ENCODE data around the gene RNF123.
"Not testable (repeated sequence)": the region's sequence is repeated elsewhere in the genome, so short reads cannot be mapped to it uniquely, and the experiment has no call there.

Gene RNF123

DNA sequence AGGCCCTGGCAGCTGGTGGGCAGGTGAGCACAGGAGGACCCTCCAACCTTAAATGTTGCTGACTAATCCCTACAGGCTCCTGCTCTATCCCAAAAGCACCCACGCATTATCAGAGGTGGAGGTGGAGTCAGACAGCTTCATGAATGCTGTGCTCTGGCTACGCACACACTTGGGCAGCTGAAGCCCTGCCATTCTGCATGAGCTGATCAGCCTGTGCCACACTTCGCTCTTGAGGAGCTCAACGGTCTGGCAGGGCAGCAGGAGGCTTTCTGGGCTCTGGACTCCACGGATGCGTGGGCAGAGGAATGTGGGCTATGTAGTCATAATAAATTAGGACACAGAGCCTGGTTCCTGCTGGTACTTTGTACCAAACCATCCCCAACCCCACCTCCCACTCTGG, 6.2 kb upstream of the RNF123 start:
- no peak for DNase-seq

DNA sequence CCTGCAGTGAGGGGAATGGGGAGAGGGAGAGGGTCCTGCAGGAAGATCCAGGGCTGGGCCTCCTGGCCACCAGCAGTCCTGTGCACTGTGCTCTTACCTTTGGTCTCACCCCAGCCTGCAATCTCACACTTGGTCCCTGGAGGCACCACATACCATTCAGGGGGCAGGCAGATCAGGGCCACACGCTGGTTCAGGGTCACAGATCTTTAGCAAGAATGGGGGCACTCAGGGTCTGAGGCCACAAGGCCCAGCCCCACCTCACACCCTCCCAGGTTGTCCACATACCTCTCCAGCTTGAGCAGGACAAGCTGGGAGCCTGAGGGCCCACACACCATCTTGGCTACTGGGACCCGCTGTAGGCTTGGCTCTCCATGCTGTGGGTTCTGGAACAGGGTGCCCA, 4.9 kb upstream of the RNF123 start:
- not testable (repeated sequence) for DNase-seq

DNA sequence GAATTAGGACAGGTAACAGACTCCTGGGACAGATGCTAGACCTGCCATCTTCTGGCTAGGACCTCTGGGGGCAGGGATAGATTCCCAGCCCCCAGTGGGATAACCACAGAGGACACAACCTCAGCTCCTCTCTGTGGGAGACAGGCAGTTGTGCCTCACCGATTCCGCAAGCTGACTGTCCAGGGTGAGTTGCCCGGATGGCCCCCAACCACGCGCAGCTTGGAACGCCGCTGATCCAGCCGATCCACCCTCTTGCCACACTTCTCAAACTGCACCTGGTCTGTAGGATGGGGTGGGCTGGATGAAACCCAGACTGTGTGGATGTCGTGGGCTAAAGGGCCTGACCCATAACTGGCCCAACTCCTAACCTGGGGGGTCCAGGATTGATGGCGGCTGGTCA, 4.3 kb upstream of the RNF123 start:
- DNase-seq = not testable (repeated sequence)

- not testable (repeated sequence) for DNase-seq
Measured at GRCh38 chr3:49685846-49686245, 3.5 kb upstream of the RNF123 start.

DNA sequence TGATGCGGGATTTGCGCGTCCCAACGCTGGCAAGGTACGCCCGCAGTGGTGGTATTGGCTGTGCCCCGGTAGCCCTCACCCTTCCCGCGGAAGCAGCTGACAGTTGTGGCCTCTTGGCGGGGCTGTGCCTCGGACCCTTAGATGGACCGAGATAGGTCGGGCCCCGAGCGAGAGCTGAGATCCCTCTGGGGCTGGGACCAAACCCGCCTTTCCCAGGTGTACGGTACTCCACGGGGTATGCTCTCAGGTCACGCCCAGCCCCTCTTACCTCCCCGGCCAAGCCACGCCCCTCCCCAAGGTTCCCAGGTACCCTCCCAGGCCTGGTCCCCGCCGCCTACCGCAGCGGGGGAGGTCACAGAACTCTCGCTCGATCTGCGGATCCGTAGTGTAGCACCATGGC, 3.0 kb upstream of the RNF123 start:
- DNase-seq = not testable (repeated sequence)

GRCh38 chr3:49686769-49687423, 2.5 kb upstream of the RNF123 start:
- not testable (repeated sequence) for DNase-seq

- not testable (repeated sequence) for DNase-seq
Measured at GRCh38 chr3:49687424-49687795, 1.9 kb upstream of the RNF123 start.

DNA sequence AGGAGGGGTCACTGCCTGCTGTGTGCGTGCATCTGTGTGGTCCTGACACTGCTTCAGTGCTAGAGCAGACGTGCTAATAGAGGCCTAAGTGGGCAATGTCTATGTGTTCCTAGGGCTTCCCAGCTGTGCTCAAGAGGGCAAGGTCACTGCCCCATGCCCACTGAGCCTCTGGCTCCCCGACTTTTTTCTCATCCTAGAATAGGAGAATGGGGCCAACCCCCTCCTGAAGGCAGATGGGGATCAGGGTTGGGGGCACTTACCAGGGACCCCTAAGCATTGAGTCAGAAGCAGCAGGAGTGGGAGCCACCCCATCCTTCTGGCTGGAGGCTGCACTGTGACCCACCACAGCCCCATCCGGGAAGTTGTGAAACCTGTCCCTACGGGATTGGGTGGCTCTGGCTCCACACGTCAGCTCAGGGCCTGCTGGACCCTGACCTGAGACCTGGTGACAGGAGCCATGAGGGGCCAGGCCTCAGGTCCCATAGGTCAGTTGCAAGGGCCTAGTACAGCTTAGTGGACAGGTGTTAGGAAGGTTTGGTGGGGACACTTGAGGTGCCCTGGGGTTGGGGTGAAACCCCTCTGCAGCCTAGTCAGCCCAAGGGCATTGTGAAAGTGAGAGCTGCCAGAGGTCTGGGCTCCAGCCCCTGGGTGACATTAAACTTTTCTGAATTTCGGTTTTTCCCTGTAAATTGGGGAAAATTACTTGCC, 865 bp upstream of the RNF123 start:
- not testable (repeated sequence) for DNase-seq

DNA sequence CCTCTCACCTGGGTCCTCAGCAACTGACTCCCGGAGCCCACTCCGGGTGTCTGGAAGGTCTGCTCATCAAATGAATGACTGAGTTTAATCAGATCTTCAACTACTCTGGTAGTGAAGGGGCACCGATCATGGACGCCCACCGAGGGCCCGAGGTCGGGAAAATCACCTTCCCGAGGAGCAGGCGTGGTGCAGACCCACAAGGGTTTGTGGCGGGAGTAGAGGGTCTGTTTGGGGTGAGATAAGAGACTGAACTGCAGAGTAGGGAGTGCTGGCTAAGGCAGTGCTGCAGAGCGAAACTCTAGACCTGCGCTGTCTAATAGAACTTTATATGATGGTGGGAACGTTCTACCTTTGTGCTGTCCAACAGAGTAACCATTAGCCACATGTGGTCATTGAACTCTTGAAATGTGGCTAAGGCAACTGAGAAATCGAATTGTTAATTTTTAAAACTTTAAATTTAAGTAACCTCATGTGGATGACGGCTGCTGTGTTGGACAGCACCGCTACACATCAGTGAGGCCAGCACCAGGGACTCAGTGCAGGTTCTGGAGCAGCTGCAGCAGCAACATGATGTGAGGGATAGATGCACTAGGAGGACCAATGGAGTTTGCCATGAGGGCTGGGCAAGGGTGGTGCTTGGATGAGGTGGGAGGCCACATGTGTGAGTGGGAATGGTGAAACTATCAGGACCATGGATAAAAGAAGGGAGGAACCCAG, 709 bp downstream of the RNF123 start:
- DNase-seq = not testable (repeated sequence)

DNA sequence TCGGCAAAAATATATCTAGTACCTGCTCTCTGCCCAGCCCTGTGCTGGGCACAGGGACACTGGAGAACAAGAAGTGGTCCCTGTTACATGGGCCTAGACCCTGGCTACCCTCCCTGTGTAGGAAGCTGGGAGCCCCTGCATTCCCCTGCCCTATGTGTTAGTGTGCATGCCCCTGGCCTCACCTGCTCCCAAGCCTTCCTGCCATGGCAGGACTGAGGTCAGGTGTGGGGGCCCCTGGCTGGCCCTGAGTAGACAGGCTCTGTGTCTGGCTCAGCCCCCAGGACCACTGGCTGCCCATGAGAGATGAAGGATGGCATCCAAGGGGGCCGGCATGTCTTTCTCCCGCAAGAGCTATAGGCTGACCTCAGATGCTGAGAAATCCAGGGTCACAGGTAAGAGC, 1.5 kb downstream of the RNF123 start:
- not testable (repeated sequence) for DNase-seq

GRCh38 chr3:49691481-49691880, 2.1 kb downstream of the RNF123 start:
- DNase-seq = not testable (repeated sequence)

DNA sequence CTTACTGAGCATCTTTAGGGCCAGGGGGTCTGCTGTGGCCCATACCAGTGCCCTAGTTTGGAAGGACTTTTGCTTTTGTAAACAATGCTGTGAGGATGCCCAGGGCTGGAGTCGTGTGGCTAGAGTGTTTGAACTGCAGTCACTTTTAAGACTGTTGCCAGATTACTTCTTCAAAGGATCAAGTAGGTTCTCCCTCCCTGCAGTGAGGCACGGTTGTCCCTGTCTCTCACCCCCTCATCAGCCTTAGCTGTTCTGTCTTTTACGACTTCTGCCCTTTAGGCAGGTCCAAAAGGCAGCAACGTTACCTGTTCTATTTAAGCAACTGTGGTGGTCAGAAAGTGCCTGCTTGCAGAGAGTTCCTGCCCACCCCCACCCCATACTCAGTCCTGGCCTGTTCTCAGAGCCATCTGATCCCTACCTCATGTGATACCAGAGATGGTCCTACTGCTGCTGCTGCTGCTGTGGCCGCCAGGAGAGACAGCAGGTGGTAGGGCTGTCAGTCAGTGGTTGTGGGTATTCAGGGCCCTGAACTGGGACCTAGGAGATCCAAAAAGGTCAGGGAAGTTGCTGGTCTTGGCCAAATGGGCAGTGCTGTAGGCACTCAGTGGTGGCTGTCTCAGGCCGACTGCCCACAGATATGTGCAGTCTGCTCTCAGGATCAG, 5.2 kb downstream of the RNF123 start:
- not testable (repeated sequence) for DNase-seq

GRCh38 chr3:49695350-49696015, 6.1 kb downstream of the RNF123 start:
- DNase-seq = not testable (repeated sequence)

DNA sequence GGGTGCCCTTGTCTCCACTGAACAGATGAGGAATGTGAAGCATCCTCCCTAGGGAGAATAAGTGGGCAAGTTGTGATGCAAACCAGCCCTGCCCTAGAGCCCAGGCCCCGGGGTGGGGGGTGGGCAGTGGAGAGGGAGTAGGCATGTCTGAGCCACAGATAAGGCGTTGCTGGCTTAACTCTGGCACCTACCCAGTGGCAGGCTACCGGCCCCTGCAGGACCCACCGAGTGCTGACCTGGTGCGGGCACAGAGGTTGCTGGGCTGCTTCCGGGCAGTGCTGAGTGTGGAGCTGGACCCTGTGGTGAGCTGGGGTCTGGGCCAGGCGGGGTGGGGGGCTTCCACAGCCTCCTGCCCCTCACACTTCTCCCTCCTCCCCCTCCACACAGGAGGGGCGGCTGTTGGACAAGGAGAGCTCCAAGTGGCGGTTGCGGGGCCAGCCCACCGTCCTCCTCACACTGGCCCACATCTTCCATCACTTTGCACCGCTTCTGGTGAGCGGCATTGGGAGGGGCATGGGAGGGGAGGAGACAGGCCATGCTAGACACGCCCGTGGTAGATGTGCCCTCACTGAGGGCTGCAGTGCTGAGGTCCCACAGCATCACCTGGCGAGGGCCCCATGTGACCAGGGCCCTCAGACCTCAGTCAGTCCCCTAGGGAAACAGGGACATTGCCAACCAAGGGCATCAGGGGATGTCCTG, 10.1 kb downstream of the RNF123 start:
- DNase-seq = no peak

DNA sequence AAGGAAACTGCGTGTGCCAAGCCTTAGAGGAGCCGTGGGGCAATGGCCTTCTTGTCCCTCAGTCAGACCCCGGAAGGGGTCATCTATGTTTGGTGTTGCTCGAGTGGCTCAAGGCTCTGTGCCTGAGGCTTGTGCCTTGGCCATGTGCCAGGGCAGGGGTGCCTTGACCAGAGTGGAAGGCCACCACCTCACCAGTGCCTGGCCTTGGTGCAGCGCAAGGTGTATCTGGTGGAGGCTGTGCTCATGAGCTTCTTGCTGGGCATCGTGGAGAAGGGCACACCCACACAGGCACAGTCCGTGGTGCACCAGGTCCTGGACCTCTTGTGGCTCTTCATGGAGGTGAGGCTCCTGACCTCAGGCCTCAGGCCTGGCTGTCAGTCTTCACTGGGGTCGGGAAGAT, 10.7 kb downstream of the RNF123 start:
- DNase-seq = no peak

DNA sequence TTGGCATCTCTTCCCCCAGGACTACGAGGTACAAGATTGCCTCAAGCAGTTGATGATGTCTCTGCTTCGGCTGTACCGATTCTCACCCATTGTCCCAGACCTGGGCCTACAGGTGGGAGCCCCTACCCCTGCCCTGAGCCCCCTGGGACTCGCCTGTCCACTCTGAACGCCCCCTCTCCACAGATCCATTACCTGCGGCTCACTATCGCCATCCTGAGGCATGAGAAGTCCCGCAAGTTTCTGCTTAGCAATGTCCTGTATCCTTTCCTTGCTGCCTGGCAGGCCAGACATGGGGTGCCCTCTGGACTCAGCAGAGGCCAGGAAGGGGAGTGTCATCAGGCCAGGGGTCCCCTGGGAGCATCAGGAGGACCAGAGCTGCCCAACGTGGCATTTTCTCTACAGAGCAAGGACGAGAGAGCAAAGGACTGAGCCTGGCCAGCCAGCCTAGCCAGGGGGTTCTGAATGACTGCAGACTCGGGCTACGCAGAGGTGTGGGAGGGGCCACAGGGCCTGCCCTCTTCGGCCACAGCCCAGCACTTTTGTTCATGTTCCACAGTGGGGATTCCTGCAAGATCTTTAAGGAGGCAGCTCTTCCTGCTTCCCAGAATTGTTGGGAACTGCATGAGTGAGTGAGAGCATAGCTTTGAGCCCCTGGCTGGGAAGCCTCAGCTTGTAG, 11.2 kb downstream of the RNF123 start:
- DNase-seq = no peak

DNA sequence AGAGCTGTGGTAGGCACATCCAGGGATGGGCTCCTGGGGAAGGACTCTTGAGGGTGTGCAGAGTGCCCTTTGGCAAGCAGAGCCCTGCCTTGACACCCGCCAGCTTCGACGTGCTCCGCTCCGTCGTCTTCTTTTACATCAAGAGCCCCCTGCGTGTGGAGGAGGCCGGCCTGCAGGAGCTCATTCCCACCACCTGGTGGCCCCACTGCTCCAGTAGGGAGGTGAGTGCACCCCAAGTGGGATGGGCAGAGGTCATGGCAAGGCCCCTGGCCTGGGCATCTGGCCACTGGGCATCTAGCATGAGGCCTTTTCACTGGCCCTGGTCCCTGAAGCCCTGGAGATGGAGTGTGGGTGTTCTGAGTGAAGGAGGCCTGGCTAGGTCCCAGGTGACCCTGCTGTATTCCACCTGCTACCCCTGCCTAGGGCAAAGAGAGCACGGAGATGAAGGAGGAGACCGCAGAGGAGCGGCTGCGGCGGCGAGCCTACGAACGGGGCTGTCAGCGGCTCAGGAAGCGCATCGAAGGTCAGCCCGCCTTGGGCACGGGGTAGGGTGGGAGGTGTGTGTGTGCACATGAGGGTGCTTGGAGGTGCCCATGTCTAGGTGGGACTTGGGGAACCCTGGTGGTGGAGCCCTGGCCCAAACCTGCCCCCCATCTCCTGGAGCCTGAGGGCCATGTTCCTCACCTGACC, 12.2 kb downstream of the RNF123 start:
- DNase-seq = no peak

DNA sequence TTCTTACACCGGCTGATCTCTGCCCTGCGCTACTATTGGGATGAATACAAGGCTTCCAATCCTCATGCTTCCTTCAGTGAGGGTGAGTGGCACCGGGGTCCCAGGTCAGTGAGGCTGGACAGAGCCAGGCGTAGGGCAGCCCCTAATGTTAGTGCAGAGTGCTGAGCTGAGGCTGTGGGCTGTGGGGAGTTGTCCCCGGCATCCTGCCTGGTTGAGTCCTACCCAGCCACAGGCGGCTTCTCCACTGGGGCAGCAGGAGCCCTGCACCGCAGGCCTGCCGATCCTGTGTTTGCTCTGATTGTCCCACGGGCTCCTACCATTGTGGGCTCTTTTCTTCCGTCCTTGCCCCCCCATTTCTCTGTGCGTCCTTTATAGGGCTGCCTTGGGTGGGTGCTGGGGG, 13.3 kb downstream of the RNF123 start:
- no peak for DNase-seq

- DNase-seq = peak; percentile 8
Measured at GRCh38 chr3:49703443-49703927, 14.1 kb downstream of the RNF123 start.

DNA sequence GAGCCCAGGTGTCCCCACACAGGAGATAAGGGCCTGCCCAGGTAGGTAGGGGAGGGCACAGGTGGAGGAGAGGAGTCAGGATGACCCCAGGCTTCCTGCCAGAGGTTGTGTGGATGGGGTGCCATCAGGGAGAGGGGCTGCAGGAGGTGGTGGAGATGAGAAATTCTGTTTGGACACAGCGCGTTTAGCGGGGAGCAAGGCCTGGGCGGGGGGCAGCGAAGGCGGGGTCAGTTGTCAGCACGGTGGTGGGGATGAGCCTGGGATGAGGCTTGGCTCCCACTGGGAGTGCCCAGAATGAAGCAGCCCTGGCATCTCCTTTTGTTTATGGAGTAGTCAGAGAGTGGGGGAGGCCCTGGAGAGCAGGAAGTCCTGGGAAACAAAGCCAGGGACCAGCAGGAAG, 14.6 kb downstream of the RNF123 start:
- no peak for DNase-seq

- DNase-seq = no peak
Measured at GRCh38 chr3:49704629-49705028, 15.3 kb downstream of the RNF123 start.
